Vagina (tissue), 2 donors: ENCODE results near the gene GSTM1.
"Not testable (repeated sequence)": the region's sequence is repeated elsewhere in the genome, so short reads cannot be mapped to it uniquely, and the experiment has no call there.

ENCODE experiments used
- CTCF ChIP-seq, 3 experiments: fragments of 450-650 bp in 2 of 3; fragments of 200-600 bp in 1 of 3; sonication (generic) in 1 of 3; IDR thresholded peaks; one replicate each; pipeline ENCODE4 v1.5.1; 2017 to 2019; ENCODE audit warnings: antibody characterized with exemption in 3 of 3, mild to moderate bottlenecking in 2 of 3, moderate library complexity in 2 of 3
- POLR2AphosphoS5 ChIP-seq, 2 donors: sonication (generic); formaldehyde crosslinking; IDR thresholded peaks; one replicate each; pipeline ENCODE4 v1.9.0; 2017; ENCODE audit warnings: antibody characterized with exemption in 2 of 2, mild to moderate bottlenecking in 2 of 2, low read depth in 1 of 2; ENCODE audit not compliant: insufficient read depth in 1 of 2

GRCh38 chr1:109687109-109687508 lies 508 bp upstream of the GSTM1 start:
- not testable (repeated sequence) for TF ChIP-seq CTCF (IDR thresholded peaks at IDR 0.05); POLR2AphosphoS5 (IDR thresholded peaks at IDR 0.05; ENCODE audit: insufficient read depth in 1 of 2, low read depth in 1 of 2)
